ENCODE data around the gene CEP192.

DNA sequence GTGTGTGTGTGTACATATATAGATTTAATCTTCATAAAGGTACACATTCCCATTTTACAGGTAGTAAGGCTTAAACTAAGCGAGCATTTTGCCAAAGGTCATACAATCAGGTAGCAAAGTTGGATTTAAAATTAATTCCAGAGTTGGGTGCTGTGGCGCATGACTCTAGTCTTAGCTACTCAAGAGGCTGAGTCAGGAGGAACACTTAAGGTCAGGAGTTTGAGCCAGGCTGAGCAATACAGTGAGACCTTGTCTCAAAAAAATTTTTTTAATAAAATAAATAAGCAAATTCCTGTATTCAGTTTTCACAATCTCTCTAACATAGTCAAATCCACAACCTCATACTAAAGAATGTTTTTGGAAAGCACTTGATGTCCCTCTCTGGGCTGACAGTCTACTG is 115.9 kb downstream of the CEP192 start:
- TF ChIP-seq, protein P1, sequence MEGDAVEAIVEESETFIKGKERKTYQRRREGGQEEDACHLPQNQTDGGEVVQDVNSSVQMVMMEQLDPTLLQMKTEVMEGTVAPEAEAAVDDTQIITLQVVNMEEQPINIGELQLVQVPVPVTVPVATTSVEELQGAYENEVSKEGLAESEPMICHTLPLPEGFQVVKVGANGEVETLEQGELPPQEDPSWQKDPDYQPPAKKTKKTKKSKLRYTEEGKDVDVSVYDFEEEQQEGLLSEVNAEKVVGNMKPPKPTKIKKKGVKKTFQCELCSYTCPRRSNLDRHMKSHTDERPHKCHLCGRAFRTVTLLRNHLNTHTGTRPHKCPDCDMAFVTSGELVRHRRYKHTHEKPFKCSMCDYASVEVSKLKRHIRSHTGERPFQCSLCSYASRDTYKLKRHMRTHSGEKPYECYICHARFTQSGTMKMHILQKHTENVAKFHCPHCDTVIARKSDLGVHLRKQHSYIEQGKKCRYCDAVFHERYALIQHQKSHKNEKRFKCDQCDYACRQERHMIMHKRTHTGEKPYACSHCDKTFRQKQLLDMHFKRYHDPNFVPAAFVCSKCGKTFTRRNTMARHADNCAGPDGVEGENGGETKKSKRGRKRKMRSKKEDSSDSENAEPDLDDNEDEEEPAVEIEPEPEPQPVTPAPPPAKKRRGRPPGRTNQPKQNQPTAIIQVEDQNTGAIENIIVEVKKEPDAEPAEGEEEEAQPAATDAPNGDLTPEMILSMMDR (IDR thresholded peaks at IDR 0.05): no peak
- TF ChIP-seq POLR2A (IDR thresholded peaks at IDR 0.05): no peak

Data from sigmoid colon (tissue), 3 donors.